OCI-LY7 (cell line): ENCODE results near the gene ROCK2. TPM values are rescaled to one million over a fixed set of nuclear protein-coding genes. Genes with fewer than 3 reads are reported as not detected.

Source experiments
- BruUV-seq: library from RNA; stranded (reverse); fragments of 400-500 nt; replicated peaks from 2 replicates; lab custom pipeline; 2021; lab: Mats Ljungman, UMichigan
- CTCF ChIA-PET: fragments of 300-600 bp; sonication (Branson Sonifier 250); formaldehyde crosslinking; loops from one replicate; lab custom pipeline; 2022; ENCODE audit warnings: antibody characterized with exemption; ENCODE audit not compliant: unreplicated experiment; lab: Charles Lee
- POLR2A ChIA-PET: fragments of 300-600 bp; sonication (Branson Sonifier 250); formaldehyde crosslinking; loops from one replicate; lab custom pipeline; 2022; ENCODE audit warnings: antibody characterized with exemption; lab: Charles Lee
- DNase-seq: peaks from one replicate; pipeline ENCODE4 v3.0.0-alpha.2; 2015; ENCODE audit warnings: low spot score
- H2AFZ ChIP-seq: fragments of 200-600 bp; sonication (generic), shearing (Covaris generic); 2 replicates; pipeline ENCODE4 v1.6.1; 2014; ENCODE audit warnings: mild to moderate bottlenecking, antibody characterized with exemption, low read length, moderate library complexity
- H3K27ac ChIP-seq: fragments of 200-600 bp; sonication (generic); 2 replicates; pipeline ENCODE4 v1.5.1; 2014; ENCODE audit warnings: mixed run types, low read depth, mild to moderate bottlenecking, moderate library complexity, low read length, inconsistent platforms; ENCODE audit not compliant: poor library complexity, severe bottlenecking
- H3K36me3 ChIP-seq: fragments of 200-600 bp; sonication (generic); 2 replicates; pipeline ENCODE4 v1.6.1; 2014; ENCODE audit warnings: mild to moderate bottlenecking, antibody characterized with exemption, low read length, moderate library complexity, mixed read lengths; ENCODE audit not compliant: insufficient read depth
- H3K4me1 ChIP-seq: fragments of 200-600 bp; sonication (generic); 2 replicates; pipeline ENCODE4 v1.5.1; 2014; ENCODE audit warnings: mild to moderate bottlenecking, low read length; ENCODE audit not compliant: insufficient read depth, poor library complexity, severe bottlenecking
- H3K4me2 ChIP-seq: fragments of 200-600 bp; sonication (generic); 2 replicates; pipeline ENCODE4 v1.6.1; 2014; ENCODE audit warnings: mild to moderate bottlenecking, low read length
- H3K4me3 ChIP-seq: fragments of 200-600 bp; sonication (generic); 2 replicates; pipeline ENCODE4 v1.5.1; 2014; ENCODE audit warnings: mild to moderate bottlenecking, low read depth, low read length; ENCODE audit not compliant: poor library complexity, severe bottlenecking
- H3K79me2 ChIP-seq: fragments of 200-600 bp; sonication (generic); 2 replicates; pipeline ENCODE4 v1.6.1; 2016; ENCODE audit warnings: low read depth, mild to moderate bottlenecking, low read length, moderate library complexity, mixed read lengths; ENCODE audit not compliant: insufficient read depth
- H3K9me2 ChIP-seq: fragments of 200-600 bp; sonication (generic); 2 replicates; pipeline ENCODE4 v1.6.1; 2016; ENCODE audit warnings: mild to moderate bottlenecking, low read length, mixed read lengths; ENCODE audit not compliant: insufficient read depth
- H3K9me3 ChIP-seq: fragments of 200-600 bp; sonication (generic); 2 replicates; pipeline ENCODE4 v1.6.1; 2014; ENCODE audit warnings: mild to moderate bottlenecking, mixed run types, low read length, mixed read lengths
- H4K20me1 ChIP-seq: fragments of 200-600 bp; sonication (generic); 2 replicates; pipeline ENCODE4 v1.6.1; 2014; ENCODE audit warnings: mild to moderate bottlenecking, antibody characterized with exemption, low read length, moderate library complexity, mixed read lengths; ENCODE audit not compliant: insufficient read depth
- CTCF ChIP-seq: fragments of 200-600 bp; sonication (generic); conservative IDR thresholded peaks from 2 replicates; pipeline ENCODE4 v1.5.1; 2014; ENCODE audit warnings: mild to moderate bottlenecking, antibody characterized with exemption, low read length, moderate library complexity, mixed read lengths
- EZH2phosphoT487 ChIP-seq: fragments of 200-600 bp; sonication (generic); IDR thresholded peaks from 2 replicates; pipeline ENCODE4 v1.6.1; 2018; ENCODE audit warnings: low read depth, borderline replicate concordance, mild to moderate bottlenecking, mixed run types, antibody characterized with exemption, low read length, moderate library complexity, mixed read lengths
- intact Hi-C: fragments of 100-400 bp; cut with micrococcal nuclease; formaldehyde crosslinking; loops from one replicate; pipeline ENCODE4 v1.10.0; 2022; ENCODE audit not compliant: unreplicated experiment
- total RNA-seq, 2 experiments: library from RNA; depleted of rRNA in 1 of 2; stranded (reverse); fragments of >200 nt in 1 of 2; shearing (Covaris generic) in 1 of 2; gene quantifications; 2 replicates each; pipeline ENCODE4 v1.2.3, GENCODE V29; 2014 to 2022

ROCK2 gene
- total RNA-seq, 2 experiments from 2014 or later, result 12.4 to 21.0 TPM

- Histone ChIP-seq H3K36me3 (no peaks in the 10 kb centered on the region), H3K79me2 (peaks cover 28% of the 10 kb centered on the region), H4K20me1 (peaks cover 16% of the 10 kb centered on the region), H3K27ac (no peak overlapping the region), H3K9me3 (no peaks in the 10 kb centered on the region), H3K9me2 (no peaks in the 10 kb centered on the region), H3K4me1 (peaks cover 18% of the 10 kb centered on the region), H3K4me2 (no peak overlapping the region), H2AFZ (no peak overlapping the region), H3K4me3 (no peak overlapping the region)
- POLR2A ChIA-PET, result interaction anchor here (0.6 to 1.1 kb wide), 4 partner anchors 14 to 1221 kb away, joined by 3 to 4 read pairs (median 4); no protein-coding TSS in a partner anchor
- no TSS peak for BruUV-seq
- CTCF ChIA-PET, result interaction anchor here (1.1 kb wide), 1 partner anchor 213 kb away, joined by 3 read pairs; a partner anchor contains a TSS
- intact Hi-C loops, result no loop called here
- no peak for DNase-seq
- TF ChIP-seq EZH2phosphoT487 (no peak), CTCF (no peak)
These were observed 1.6 kb upstream of the ROCK2 start for GRCh38 chr2:11346023-11346482.

DNA sequence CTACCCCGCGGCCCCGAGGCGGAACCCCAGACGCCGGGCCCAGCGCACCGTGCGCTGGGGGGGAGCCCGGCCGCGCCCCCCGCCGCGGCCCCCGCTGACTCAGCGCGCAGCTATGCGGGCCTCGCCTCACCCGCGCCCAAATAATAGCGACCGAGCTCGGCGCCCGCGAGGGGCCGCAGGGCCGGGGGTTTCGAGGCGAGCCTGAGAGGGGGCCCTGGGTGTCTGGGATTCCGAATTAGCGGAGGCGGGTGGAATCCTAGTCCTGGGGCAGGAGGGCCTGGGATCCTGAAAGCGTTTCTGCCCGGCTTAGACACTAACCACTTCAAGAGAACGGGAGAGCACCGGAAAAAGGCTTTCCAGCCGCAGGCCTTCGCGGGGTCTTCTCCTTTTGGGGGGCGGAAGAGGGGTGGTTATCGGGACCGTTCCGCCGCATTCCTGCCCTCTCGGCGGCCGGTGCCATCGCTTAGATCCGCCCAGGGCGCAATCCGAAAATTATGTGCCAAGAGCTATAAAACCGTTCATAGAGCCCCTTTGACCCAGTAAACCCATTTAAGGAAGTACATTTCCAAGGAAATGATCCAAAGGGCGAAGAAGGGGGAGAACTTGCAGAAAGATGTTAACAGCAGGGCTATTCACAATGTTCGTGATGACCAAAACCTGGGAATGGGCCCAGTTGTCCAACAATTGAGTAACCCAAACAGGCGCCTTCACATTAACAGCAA is 681 bp upstream of the ROCK2 start:
- Histone ChIP-seq H4K20me1 (peaks cover 16% of the 10 kb centered on the region), H3K9me3 (no peaks in the 10 kb centered on the region), H3K79me2 (peaks cover 37% of the 10 kb centered on the region), H3K4me1 (peaks cover 25% of the 10 kb centered on the region), H3K36me3 (no peaks in the 10 kb centered on the region), H3K4me3 (peak overlapping the region; percentile 89), H2AFZ (peak overlapping the region; percentile 70), H3K4me2 (peak overlapping the region; percentile 61), H3K27ac (no peak overlapping the region), H3K9me2 (no peaks in the 10 kb centered on the region)
- ChIA-PET POLR2A (interaction anchor here (0.8 to 1.2 kb wide), 6 partner anchors 15 to 213 kb away, joined by 3 to 4 read pairs (median 3); a partner anchor contains a TSS), CTCF (interaction anchor here (1.1 kb wide), 1 partner anchor 212 kb away, joined by 3 read pairs; a partner anchor contains a TSS)
- intact Hi-C loops, result loop anchor here (2.0 to 5.0 kb wide), 2 partner anchors 190 to 533 kb away; partner anchors contain the start of genes PDIA6 and SLC66A3
- TF ChIP-seq EZH2phosphoT487, result no peak
- DNase-seq, result peak; percentile 13
- BruUV-seq, result no TSS peak

- Histone ChIP-seq H2AFZ (peak overlapping the region; percentile 71), H3K27ac (peak overlapping the region; percentile 14), H3K4me2 (peak overlapping the region; percentile 99), H3K9me3 (no peaks in the 10 kb centered on the region), H4K20me1 (peaks cover 21% of the 10 kb centered on the region), H3K9me2 (no peaks in the 10 kb centered on the region), H3K4me1 (peaks cover 31% of the 10 kb centered on the region), H3K4me3 (peak overlapping the region; percentile 89), H3K36me3 (no peaks in the 10 kb centered on the region), H3K79me2 (peaks cover 50% of the 10 kb centered on the region)
- TF ChIP-seq EZH2phosphoT487, result no peak
- no peak for TF ChIP-seq CTCF
- intact Hi-C loops, result loop anchor here (2.0 to 5.0 kb wide), 2 partner anchors 189 to 531 kb away; partner anchors contain the start of genes PDIA6 and SLC66A3
- POLR2A ChIA-PET, result interaction anchor here (0.8 to 1.2 kb wide), 4 partner anchors 16 to 211 kb away, joined by 3 read pairs; a partner anchor contains a TSS
- CTCF ChIA-PET, result interaction anchor here (1.2 kb wide), 1 partner anchor 211 kb away, joined by 4 read pairs; a partner anchor contains a TSS
- no TSS peak for BruUV-seq
- DNase-seq, result peak; percentile 62
These were observed 640 bp downstream of the ROCK2 start for GRCh38 chr2:11343650-11344341.
